Measurements from ENCODE around the gene CATSPER3.
A peak's percentile ranks its signal among the peaks of the same experiment; 100 is the strongest.

CATSPER3 gene

DNA sequence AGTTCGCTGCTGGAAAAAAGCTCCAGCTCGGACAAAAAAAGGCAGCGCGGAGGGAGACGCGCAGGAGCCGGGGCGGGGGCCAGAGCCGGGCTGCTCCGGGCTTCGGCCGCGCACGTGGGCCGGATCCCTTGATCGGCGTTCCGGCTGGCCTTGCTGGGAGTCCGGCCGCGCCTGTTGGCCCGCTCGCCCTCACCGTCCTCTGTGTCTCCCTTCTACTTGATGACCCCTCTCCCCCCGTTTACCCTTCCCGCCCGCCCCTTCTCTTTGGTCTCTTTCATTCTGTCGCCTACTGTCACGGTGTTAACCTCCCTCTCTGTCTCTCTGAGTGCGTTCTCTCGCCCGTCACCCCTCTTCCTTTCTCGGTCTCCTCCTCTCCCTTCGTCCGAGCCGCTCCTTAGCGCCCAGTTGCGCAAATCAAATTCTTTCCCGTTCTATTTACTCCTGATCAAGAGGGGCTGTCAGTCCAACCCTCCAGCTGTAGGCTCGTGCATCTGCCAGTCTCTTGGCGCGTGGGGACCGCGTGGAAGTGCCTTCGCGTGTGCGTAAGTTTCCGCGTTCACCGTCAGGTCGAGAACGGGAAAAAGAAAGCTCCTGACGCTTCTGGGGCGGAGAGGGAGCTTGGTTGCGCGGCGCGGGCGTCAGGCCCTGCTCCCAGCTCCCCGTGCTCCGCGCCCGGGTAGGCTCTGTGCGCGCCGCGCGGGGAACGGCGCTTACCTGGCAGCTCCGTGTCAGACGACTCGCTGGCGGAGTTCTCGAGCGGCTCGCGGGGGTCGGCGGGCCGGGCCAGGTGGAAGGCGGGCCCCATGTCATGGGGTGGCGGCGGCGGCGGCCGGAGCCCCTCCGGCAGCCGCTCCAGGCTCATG, 65.5 kb downstream of the CATSPER3 start:
- Histone ChIP-seq H3K27me3 (replicated peaks; ENCODE audit: control insufficient read depth, insufficient read depth, low read length) (peaks cover 68% of the 10 kb centered on the region), H3K4me3 (ENCODE audit: low read length) (peak overlapping the region; percentile 82)
- peak; percentile 51 for DNase-seq (ENCODE audit: low read depth)

DNA sequence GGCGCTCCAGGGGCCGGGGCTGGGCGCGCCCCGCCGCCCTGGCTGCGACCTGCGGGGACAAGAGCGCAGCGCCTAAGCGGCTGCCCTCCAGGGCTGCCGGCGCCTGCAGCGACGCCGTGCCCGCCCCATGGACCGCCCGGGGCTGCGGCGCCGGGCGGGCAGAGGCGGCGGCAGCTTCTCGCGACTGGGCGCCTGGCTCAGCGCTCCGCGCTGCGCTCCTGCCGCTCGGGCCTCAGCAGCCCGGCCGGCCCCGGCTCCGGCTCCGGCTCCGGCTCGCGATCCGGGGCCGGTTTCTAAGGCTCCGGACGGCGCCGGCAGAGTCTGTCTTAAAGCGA, 66.2 kb downstream of the CATSPER3 start, which contains the start of gene PITX1:
Gene PITX1 (minus strand): TSS at position 328 of the 335 bp plus-strand sequence. CDS start 347 bp downstream, outside the sequence.
- H3K9ac ChIP-seq (ENCODE audit: low read length), result peak within 1 kb of the TSS; percentile 49
- H3K36me3 ChIP-seq (ENCODE audit: control insufficient read depth, insufficient read depth, low read length, severe bottlenecking), result no peaks in the 10 kb centered on the region
- H3K9me3 ChIP-seq (ENCODE audit: control insufficient read depth, low read length), result peaks cover 6% of the 10 kb centered on the region
- no peak for DNase-seq (ENCODE audit: low read depth)
- peaks cover 70% of the 10 kb centered on the region for H3K27me3 ChIP-seq (replicated peaks; ENCODE audit: control insufficient read depth, insufficient read depth, low read length)
- no peaks in the 10 kb centered on the region for H3K4me1 ChIP-seq (ENCODE audit: control insufficient read depth, insufficient read depth, low read length)
- H3K4me3 ChIP-seq (ENCODE audit: low read length), result peak within 1 kb of the TSS; percentile 82

More for the DNA sequence above, 65.5 kb downstream of the CATSPER3 start:
- Histone ChIP-seq H3K9me3 (ENCODE audit: control insufficient read depth, low read length) (peaks cover 6% of the 10 kb centered on the region), H3K36me3 (ENCODE audit: control insufficient read depth, insufficient read depth, low read length, severe bottlenecking) (no peaks in the 10 kb centered on the region), H3K9ac (ENCODE audit: low read length) (peak overlapping the region; percentile 49), H3K4me1 (ENCODE audit: control insufficient read depth, insufficient read depth, low read length) (no peaks in the 10 kb centered on the region)

- Histone ChIP-seq H3K4me3 (ENCODE audit: low read length) (no peak overlapping the region), H3K27me3 (replicated peaks; ENCODE audit: control insufficient read depth, insufficient read depth, low read length) (peaks cover 70% of the 10 kb centered on the region), H3K9ac (ENCODE audit: low read length) (no peak overlapping the region), H3K4me1 (ENCODE audit: control insufficient read depth, insufficient read depth, low read length) (no peaks in the 10 kb centered on the region), H3K9me3 (ENCODE audit: control insufficient read depth, low read length) (peaks cover 2% of the 10 kb centered on the region), H3K36me3 (ENCODE audit: control insufficient read depth, insufficient read depth, low read length, severe bottlenecking) (no peaks in the 10 kb centered on the region)
- peak; percentile 95 for DNase-seq (ENCODE audit: low read depth)
Observed at GRCh38 chr5:135034236-135034962, 66.7 kb downstream of the CATSPER3 start.

- no peaks in the 10 kb centered on the region for H3K4me1 ChIP-seq (ENCODE audit: control insufficient read depth, insufficient read depth, low read length)
- H3K9ac ChIP-seq (ENCODE audit: low read length), result no peak overlapping the region
- H3K9me3 ChIP-seq (ENCODE audit: control insufficient read depth, low read length), result peaks cover 2% of the 10 kb centered on the region
- no peaks in the 10 kb centered on the region for H3K36me3 ChIP-seq (ENCODE audit: control insufficient read depth, insufficient read depth, low read length, severe bottlenecking)
- peak; percentile 46 for DNase-seq (ENCODE audit: low read depth)
- H3K27me3 ChIP-seq (replicated peaks; ENCODE audit: control insufficient read depth, insufficient read depth, low read length), result peaks cover 71% of the 10 kb centered on the region
- no peak overlapping the region for H3K4me3 ChIP-seq (ENCODE audit: low read length)
Observed at GRCh38 chr5:135034963-135035677, 67.4 kb downstream of the CATSPER3 start.

GRCh38 chr5:135035678-135036030, 67.9 kb downstream of the CATSPER3 start:
- H3K4me1 ChIP-seq (ENCODE audit: control insufficient read depth, insufficient read depth, low read length), result no peaks in the 10 kb centered on the region

DNA sequence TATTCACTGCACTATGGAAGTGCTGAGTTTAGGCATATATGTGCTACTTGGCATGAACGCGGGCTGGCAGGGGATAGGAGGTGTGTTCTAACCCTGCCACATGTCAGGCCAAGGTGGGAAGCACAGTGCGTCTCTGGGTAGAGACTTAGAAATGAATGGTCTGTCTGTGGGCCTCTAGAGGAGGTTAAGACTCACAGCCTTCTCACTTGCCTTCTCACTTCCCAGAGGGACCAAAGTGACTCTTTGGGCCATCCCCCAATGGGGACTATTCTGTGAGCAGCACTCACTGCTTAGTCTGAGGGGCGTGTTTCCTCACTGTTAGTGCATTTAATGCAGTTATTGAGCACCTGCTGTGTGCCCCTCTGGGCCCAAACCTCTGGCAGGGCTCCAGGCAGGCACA, 68.7 kb downstream of the CATSPER3 start:
- H3K9ac ChIP-seq (ENCODE audit: low read length), result no peak overlapping the region
- peaks cover 72% of the 10 kb centered on the region for H3K27me3 ChIP-seq (replicated peaks; ENCODE audit: control insufficient read depth, insufficient read depth, low read length)
- H3K4me3 ChIP-seq (ENCODE audit: low read length), result no peak overlapping the region
- H3K9me3 ChIP-seq (ENCODE audit: control insufficient read depth, low read length), result peaks cover 2% of the 10 kb centered on the region
- no peaks in the 10 kb centered on the region for H3K36me3 ChIP-seq (ENCODE audit: control insufficient read depth, insufficient read depth, low read length, severe bottlenecking)
- no peaks in the 10 kb centered on the region for H3K4me1 ChIP-seq (ENCODE audit: control insufficient read depth, insufficient read depth, low read length)
- DNase-seq (ENCODE audit: low read depth), result no peak

More at GRCh38 chr5:135035678-135036030, 67.9 kb downstream of the CATSPER3 start:
- Histone ChIP-seq H3K9ac (ENCODE audit: low read length) (no peak overlapping the region), H3K36me3 (ENCODE audit: control insufficient read depth, insufficient read depth, low read length, severe bottlenecking) (no peaks in the 10 kb centered on the region), H3K4me3 (ENCODE audit: low read length) (no peak overlapping the region), H3K9me3 (ENCODE audit: control insufficient read depth, low read length) (peaks cover 2% of the 10 kb centered on the region), H3K27me3 (replicated peaks; ENCODE audit: control insufficient read depth, insufficient read depth, low read length) (peaks cover 71% of the 10 kb centered on the region)
- no peak for DNase-seq (ENCODE audit: low read depth)

- H3K9me3 ChIP-seq (ENCODE audit: control insufficient read depth, low read length), result peaks cover 2% of the 10 kb centered on the region
- no peak overlapping the region for H3K4me3 ChIP-seq (ENCODE audit: low read length)
- H3K9ac ChIP-seq (ENCODE audit: low read length), result no peak overlapping the region
- no peaks in the 10 kb centered on the region for H3K4me1 ChIP-seq (ENCODE audit: control insufficient read depth, insufficient read depth, low read length)
- DNase-seq (ENCODE audit: low read depth), result peak; percentile 58
- peaks cover 77% of the 10 kb centered on the region for H3K27me3 ChIP-seq (replicated peaks; ENCODE audit: control insufficient read depth, insufficient read depth, low read length)
- no peaks in the 10 kb centered on the region for H3K36me3 ChIP-seq (ENCODE audit: control insufficient read depth, insufficient read depth, low read length, severe bottlenecking)
Observed at GRCh38 chr5:135037519-135038204, 70.0 kb downstream of the CATSPER3 start.

GRCh38 chr5:135038205-135038812, 70.6 kb downstream of the CATSPER3 start:
- Histone ChIP-seq H3K4me3 (ENCODE audit: low read length) (no peak overlapping the region), H3K9me3 (ENCODE audit: control insufficient read depth, low read length) (peaks cover 2% of the 10 kb centered on the region), H3K36me3 (ENCODE audit: control insufficient read depth, insufficient read depth, low read length, severe bottlenecking) (no peaks in the 10 kb centered on the region), H3K4me1 (ENCODE audit: control insufficient read depth, insufficient read depth, low read length) (no peaks in the 10 kb centered on the region), H3K27me3 (replicated peaks; ENCODE audit: control insufficient read depth, insufficient read depth, low read length) (peaks cover 84% of the 10 kb centered on the region), H3K9ac (ENCODE audit: low read length) (no peak overlapping the region)
- peak; percentile 55 for DNase-seq (ENCODE audit: low read depth)

DNA sequence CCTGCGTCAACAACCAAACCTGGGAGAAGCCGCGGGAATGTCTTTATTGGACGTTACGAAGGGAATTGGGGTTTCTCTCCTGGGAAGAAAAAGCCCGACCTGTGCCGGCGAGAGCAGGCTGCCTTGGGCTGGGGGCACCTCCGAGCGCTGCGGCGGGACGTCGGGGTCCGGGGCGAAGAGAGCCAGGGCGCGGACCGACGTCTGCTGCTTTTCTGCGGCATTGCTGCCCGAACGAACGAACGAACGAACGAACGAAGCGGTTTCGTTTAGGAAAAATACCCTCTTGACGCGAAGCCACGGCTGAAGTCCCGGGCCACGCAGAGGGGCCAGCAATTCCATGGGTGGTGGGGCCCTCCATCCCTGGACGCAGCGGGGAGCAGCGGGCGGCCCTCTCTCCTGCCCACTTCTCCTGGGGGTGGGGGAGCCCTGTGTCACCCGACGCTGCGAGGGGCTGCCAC, 71.1 kb downstream of the CATSPER3 start:
- peak; percentile 67 for DNase-seq (ENCODE audit: low read depth)
- Histone ChIP-seq H3K27me3 (replicated peaks; ENCODE audit: control insufficient read depth, insufficient read depth, low read length) (peaks cover 89% of the 10 kb centered on the region), H3K4me1 (ENCODE audit: control insufficient read depth, insufficient read depth, low read length) (no peaks in the 10 kb centered on the region), H3K4me3 (ENCODE audit: low read length) (no peak overlapping the region), H3K9me3 (ENCODE audit: control insufficient read depth, low read length) (peaks cover 2% of the 10 kb centered on the region), H3K9ac (ENCODE audit: low read length) (no peak overlapping the region), H3K36me3 (ENCODE audit: control insufficient read depth, insufficient read depth, low read length, severe bottlenecking) (no peaks in the 10 kb centered on the region)

DNA sequence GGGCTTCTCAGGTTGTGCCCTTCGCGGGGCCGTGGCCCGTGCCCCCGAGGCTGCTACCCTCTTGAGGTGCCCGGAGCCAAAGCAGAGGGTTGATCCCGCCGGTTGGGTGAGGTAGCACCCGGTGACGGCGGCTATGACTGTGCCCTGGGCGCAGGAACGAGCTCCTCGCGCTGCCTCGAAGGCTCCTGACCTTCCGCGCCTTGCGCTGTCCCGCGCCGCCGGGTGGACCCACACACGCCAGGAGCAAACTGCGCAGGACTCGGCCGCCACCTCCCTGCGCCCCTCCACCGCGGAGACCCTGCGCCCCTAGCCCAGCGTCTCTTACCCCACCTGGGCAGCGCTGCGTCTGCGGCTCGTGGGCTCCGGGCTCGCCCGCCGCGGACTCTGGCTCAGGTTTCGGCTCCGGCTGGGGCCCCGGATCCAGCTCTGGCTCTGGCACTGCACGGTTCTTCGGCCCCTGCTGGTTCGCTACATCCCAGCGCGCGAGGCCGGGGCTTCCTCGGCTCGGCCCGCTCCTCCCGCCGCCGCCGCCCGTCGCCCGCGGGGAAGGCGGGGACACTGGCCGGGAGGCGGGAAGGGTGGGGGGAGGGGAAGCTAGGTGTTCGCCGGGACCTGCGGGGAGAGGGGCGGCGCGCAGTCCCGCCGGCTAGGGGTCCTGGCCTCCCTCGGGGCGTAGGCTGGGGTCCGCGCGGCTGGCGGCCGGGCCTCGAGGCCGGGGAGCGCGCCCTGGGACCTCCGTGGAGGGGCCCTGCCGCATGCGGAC, 71.7 kb downstream of the CATSPER3 start:
- Histone ChIP-seq H3K36me3 (ENCODE audit: control insufficient read depth, insufficient read depth, low read length, severe bottlenecking) (no peaks in the 10 kb centered on the region), H3K4me3 (ENCODE audit: low read length) (no peak overlapping the region)

More for the DNA sequence above, 71.7 kb downstream of the CATSPER3 start:
- peaks cover 2% of the 10 kb centered on the region for H3K9me3 ChIP-seq (ENCODE audit: control insufficient read depth, low read length)
- DNase-seq (ENCODE audit: low read depth), result peak; percentile 78
- no peaks in the 10 kb centered on the region for H3K4me1 ChIP-seq (ENCODE audit: control insufficient read depth, insufficient read depth, low read length)
- no peak overlapping the region for H3K9ac ChIP-seq (ENCODE audit: low read length)
- peaks cover 94% of the 10 kb centered on the region for H3K27me3 ChIP-seq (replicated peaks; ENCODE audit: control insufficient read depth, insufficient read depth, low read length)

All from adipocyte (in vitro differentiated cells).